Thymus (tissue), 11 donors: ENCODE data around the gene CLIC2. TPM values are rescaled to one million over a fixed set of nuclear protein-coding genes. Genes with fewer than 3 reads are reported as not detected.
"Not testable (repeated sequence)": the region's sequence is repeated elsewhere in the genome, so short reads cannot be mapped to it uniquely, and the experiment has no call there.

ENCODE experiments used
- DNase-seq, 9 donors: peaks; one replicate each; pipeline ENCODE4 v3.0.0-alpha.2; 2013; ENCODE audit warnings: low spot score in 9 of 9, low read depth in 6 of 9, missing footprints in 1 of 9
- H3K27ac ChIP-seq, 2 donors: one replicate each; pipeline ENCODE4 v1.5.1; 2013; ENCODE audit warnings: control low read depth in 1 of 2, low read depth in 1 of 2, low read length in 1 of 2, mild to moderate bottlenecking in 1 of 2, moderate library complexity in 1 of 2
- H3K27me3 ChIP-seq, 2 donors: one replicate each; pipeline ENCODE4 v1.5.1; 2013; ENCODE audit warnings: low read length in 1 of 2; ENCODE audit not compliant: control insufficient read depth in 2 of 2, insufficient read depth in 1 of 2
- H3K36me3 ChIP-seq, 2 donors: one replicate each; pipeline ENCODE4 v1.5.1; 2013; ENCODE audit warnings: low read length in 1 of 2, mild to moderate bottlenecking in 1 of 2, moderate library complexity in 1 of 2; ENCODE audit not compliant: control insufficient read depth in 2 of 2, insufficient read depth in 2 of 2
- H3K4me1 ChIP-seq, 2 donors: one replicate each; pipeline ENCODE4 v1.5.1; 2013; ENCODE audit warnings: low read length in 2 of 2; ENCODE audit not compliant: control insufficient read depth in 2 of 2, insufficient read depth in 2 of 2
- H3K4me3 ChIP-seq, 2 donors: one replicate each; pipeline ENCODE4 v1.5.1; 2013; ENCODE audit warnings: low read length in 2 of 2, control low read depth in 1 of 2, mild to moderate bottlenecking in 1 of 2
- H3K9me3 ChIP-seq, 2 donors: one replicate each; pipeline ENCODE4 v1.5.1; 2013; ENCODE audit warnings: low read length in 1 of 2, mild to moderate bottlenecking in 1 of 2; ENCODE audit not compliant: control insufficient read depth in 2 of 2, insufficient read depth in 1 of 2
- WGBS: extraction: QIAGEN DNeasy Blood & Tissue Kit; methylation state at CpG from one replicate; pipeline ENCODE4 v1.1.7; 2013; 5-methylcytosine and 5-hydroxymethylcytosine counted together
- polyA plus RNA-seq: library from polyadenylated mRNA; stranded (reverse); fragments of 200-250 nt; gene quantifications from one replicate; pipeline ENCODE4 v1.2.3, GENCODE V29; 2013
- total RNA-seq: library from RNA; stranded (reverse); fragments of 120-200 nt; gene quantifications from one replicate; pipeline ENCODE4 v1.2.4, GENCODE V29; 2013
- donor health status: healthy.

The CLIC2 gene
- total and polyA plus RNA-seq, 2 donors, result 17.5 to 27.0 TPM

DNA sequence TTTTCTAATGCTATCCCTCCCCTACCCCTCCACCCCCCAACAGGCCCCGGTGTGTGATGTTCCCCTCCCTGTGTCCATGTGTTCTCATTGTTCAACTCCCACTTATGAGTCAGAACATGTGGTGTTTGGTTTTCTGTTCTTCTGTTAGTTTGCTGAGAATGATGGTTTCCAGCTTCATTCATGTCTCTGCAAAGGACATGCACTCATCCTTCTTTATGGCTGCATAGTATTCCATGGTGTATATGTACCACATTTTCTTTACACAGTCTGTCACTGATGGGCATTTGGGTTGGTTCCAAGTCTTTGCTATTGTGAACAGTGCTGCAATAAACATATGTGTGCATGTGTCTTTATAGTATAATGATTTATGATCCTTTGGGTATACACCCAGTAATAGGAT lies 66.4 kb downstream of the CLIC2 start:
- WGBS, result 90% methylated on average over 1 of the region's 1 CpG

DNA sequence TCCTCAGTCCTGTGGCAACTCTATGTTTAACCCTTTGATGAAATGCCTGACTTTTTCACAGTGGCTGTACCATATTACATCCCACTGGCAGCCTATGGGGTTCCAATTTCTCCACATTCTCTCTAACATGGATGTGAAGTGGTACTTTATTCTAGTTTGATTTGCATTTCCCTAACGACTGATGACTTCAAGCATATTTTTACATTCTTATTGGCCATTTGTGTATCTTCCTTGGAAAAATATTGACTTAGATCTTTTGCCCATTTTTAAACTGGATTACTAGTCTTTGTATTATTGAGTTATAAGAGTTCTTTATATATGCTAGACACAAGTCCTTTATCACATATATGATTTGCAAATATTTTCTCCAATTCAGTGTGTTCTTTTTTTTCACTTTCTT lies 68.0 kb downstream of the CLIC2 start:
- H3K36me3 ChIP-seq, result no peaks in the 10 kb centered on the region
- H3K4me3 ChIP-seq, result no peak overlapping the region
- no peaks in the 10 kb centered on the region for H3K9me3 ChIP-seq
- H3K27ac ChIP-seq, result no peak overlapping the region
- 100% methylated on average over 1 of the region's 1 CpG for WGBS
- no peak for DNase-seq
- H3K4me1 ChIP-seq, result no peaks in the 10 kb centered on the region
- no peaks in the 10 kb centered on the region for H3K27me3 ChIP-seq

More for the DNA sequence above, 66.4 kb downstream of the CLIC2 start:
- H3K9me3 ChIP-seq, H3K27ac ChIP-seq, DNase-seq, H3K4me3 ChIP-seq, H3K27me3 ChIP-seq, H3K36me3 ChIP-seq, H3K4me1 ChIP-seq: not testable (repeated sequence)

DNA sequence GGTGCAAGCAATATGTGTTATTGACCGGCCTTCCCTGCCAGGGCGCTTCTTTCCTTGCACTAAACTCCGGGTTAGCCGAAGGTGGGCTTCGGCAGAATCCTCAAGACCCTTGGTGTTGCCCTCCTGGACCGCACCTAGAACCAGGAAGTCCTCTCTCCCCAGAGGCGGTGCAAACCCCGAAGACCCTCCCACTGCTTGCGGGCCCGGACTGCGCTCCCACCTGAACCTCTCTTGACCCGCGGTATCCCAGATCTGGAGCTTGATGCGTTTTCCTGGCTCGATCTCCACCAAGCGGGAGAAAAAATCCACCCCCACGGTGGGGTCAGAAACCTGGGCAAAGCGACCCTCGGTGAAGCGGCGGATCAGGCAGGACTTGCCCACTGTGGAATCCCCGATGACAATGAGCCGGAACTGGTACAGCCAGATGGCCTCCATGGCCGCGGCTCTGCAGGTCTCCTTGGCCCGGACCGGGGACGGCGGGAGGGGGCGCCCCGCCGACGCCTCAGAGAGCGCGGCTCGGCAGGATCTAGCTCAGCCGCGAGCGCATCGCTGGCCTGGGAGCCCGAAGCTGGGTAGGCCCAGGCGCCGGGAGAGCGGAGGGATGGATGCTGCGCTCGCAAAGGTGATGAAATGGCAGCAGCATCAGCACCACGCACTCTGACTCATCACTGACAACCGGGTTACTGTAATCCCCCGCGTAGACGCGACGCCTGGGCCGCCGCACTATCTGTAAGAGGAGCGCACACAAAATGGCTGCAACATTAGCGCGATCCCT lies 70.4 kb downstream of the CLIC2 start, which contains the start of gene RAB39B:
Gene RAB39B, minus strand, starts transcription at position 638 of the 775 bp plus-strand sequence. Its CDS starts 203 bp downstream, at position 435.
- H3K27me3 ChIP-seq, result no peaks in the 10 kb centered on the region
- H3K9me3 ChIP-seq, result no peaks in the 10 kb centered on the region
- peak in 7 of 9 donors; percentile 18 to 75 (median 45) for DNase-seq
- no peaks in the 10 kb centered on the region for H3K36me3 ChIP-seq
- no peaks in the 10 kb centered on the region for H3K4me1 ChIP-seq
- under 1% methylated on average over 58 of the region's 58 CpGs for WGBS
- H3K4me3 ChIP-seq, result peak within 1 kb of the TSS; percentile 58 to 64
- peak within 1 kb of the TSS; percentile 67 to 78 for H3K27ac ChIP-seq

- WGBS, result 24% methylated on average over 5 of the region's 5 CpGs
- peak in 4 of 9 donors; percentile 7 to 51 (median 14) for DNase-seq
These were observed 71.3 kb downstream of the CLIC2 start for GRCh38 chrX:155262970-155263754.

GRCh38 chrX:155259752-155260151 lies 74.7 kb downstream of the CLIC2 start:
- no peak for DNase-seq

More at GRCh38 chrX:155262970-155263754, 71.3 kb downstream of the CLIC2 start:
- Histone ChIP-seq H3K4me1 (no peaks in the 10 kb centered on the region), H3K27ac (peak overlapping the region in 1 of 2 donors; percentile 42), H3K36me3 (no peaks in the 10 kb centered on the region), H3K27me3 (no peaks in the 10 kb centered on the region), H3K4me3 (peak overlapping the region; percentile 58 to 64), H3K9me3 (no peaks in the 10 kb centered on the region)

DNA sequence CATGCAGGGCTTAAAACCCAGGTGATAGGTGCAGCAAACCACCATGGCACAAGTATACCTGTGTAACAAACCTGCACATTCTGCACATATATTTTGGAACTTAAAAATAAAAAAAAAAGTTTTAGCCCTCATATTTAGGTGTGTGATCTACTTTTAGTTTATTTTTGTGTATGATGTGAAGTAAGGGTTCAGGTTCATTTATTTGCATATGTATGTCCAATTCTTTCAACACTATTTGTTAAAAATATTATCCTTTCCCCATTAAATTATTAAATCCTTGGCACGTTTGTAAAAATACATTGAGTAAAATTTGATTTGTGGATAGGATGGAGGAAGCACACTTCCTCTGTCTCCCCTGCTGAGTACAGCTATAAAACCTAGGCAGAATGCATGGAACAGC lies 83.0 kb downstream of the CLIC2 start:
- Histone ChIP-seq H3K4me1 (no peaks in the 10 kb centered on the region), H3K9me3 (no peaks in the 10 kb centered on the region), H3K27me3 (no peaks in the 10 kb centered on the region), H3K4me3 (no peak overlapping the region), H3K36me3 (no peaks in the 10 kb centered on the region), H3K27ac (no peak overlapping the region)
- no peak for DNase-seq
- WGBS, result 98% methylated on average over 1 of the region's 1 CpG

More at GRCh38 chrX:155259752-155260151, 74.7 kb downstream of the CLIC2 start:
- Histone ChIP-seq H3K27me3 (no peaks in the 10 kb centered on the region), H3K4me3 (no peak overlapping the region), H3K27ac (no peak overlapping the region), H3K4me1 (no peaks in the 10 kb centered on the region), H3K36me3 (no peaks in the 10 kb centered on the region), H3K9me3 (no peaks in the 10 kb centered on the region)
- 97% methylated on average over 3 of the region's 3 CpGs for WGBS

DNA sequence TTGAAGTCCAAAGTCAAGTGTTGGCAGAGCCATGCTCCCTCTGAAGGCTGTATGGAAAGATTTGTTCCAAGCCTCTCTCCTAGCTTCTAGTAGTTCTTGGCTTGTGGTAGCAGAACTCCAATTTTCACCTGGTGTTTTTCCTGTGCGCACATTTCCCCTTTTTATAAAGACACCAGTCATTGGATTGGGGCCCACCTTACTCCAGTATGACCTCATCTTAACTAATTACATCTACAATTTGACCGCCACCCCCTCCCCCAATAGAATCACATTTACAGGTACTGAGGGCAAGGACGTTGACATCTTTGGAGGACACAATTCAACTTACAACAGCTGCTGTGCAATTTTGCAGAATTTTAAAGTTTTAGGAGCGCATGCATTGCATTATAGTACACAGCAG lies 86.9 kb downstream of the CLIC2 start:
- Histone ChIP-seq H3K27me3 (no peaks in the 10 kb centered on the region), H3K4me3 (no peak overlapping the region), H3K27ac (no peak overlapping the region), H3K36me3 (no peaks in the 10 kb centered on the region), H3K4me1 (no peaks in the 10 kb centered on the region), H3K9me3 (no peaks in the 10 kb centered on the region)
- DNase-seq, result no peak
- WGBS, result 90% methylated on average over 4 of the region's 4 CpGs

GRCh38 chrX:155246748-155247147 lies 87.7 kb downstream of the CLIC2 start:
- no peaks in the 10 kb centered on the region for H3K4me1 ChIP-seq
- peaks cover 0 to 3% of the 10 kb centered on the region in 2 donors for H3K36me3 ChIP-seq
- H3K4me3 ChIP-seq, result no peak overlapping the region
- 94% methylated on average over 1 of the region's 1 CpG for WGBS
- no peak for DNase-seq
- no peaks in the 10 kb centered on the region for H3K9me3 ChIP-seq
- H3K27me3 ChIP-seq, result no peaks in the 10 kb centered on the region
- H3K27ac ChIP-seq, result no peak overlapping the region

GRCh38 chrX:155242300-155242699 lies 92.1 kb downstream of the CLIC2 start:
- Histone ChIP-seq H3K27ac (peak overlapping the region in 1 of 2 donors; percentile 4), H3K36me3 (peaks cover 9% of the 10 kb centered on the region in 2 donors), H3K4me1 (no peaks in the 10 kb centered on the region), H3K9me3 (no peaks in the 10 kb centered on the region), H3K4me3 (no peak overlapping the region), H3K27me3 (no peaks in the 10 kb centered on the region)
- DNase-seq, result peak in 1 of 9 donors; percentile 15
- WGBS, result 96% methylated on average over 5 of the region's 5 CpGs
